ENCODE measurements around the gene TANGO6. TPM values are rescaled to one million over a fixed set of nuclear protein-coding genes. Genes with fewer than 3 reads are reported as not detected.

Gene TANGO6
- total and polyA plus RNA-seq, 2 donors from 2014 or later = 4.5 to 20.6 TPM

DNA sequence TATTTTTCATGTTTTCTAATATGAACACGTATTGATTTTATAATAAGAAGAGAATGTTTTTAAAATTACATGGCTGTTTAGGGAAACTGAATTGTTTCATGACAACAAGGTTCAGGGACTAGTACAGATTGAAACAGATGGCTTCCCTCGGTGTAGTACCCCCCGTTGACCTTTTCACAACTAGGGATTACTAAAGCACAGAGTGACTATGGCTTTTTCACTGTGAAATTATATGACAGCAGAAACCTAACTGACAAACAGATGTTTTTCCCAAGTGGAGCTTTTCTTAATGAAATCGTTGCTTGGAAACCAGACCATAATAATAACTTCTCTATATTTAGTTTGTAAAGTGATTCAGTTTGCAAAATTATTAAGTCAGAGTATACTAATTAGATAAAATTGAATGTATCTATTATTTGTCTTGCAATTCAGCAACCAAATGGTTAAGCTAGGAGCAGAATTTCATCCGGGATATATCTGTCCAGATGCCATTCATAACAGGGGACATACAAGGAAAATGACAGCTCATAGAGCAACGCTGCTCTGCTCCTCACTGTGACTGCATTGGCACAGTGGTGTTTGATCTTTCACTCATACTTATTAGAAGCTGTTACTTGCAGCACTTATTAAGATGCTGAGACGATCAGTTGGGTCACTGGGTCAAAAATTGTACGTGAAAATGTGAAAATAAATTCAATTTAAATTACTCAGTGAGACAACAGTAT, 111.7 kb downstream of the TANGO6 start:
- H3K4me3 ChIP-seq (ENCODE audit: low read length in 3 of 3) = no peak overlapping the region
- H3K4me1 ChIP-seq (ENCODE audit: control insufficient read depth in 2 of 3, insufficient read depth in 2 of 3, low read depth in 1 of 3, low read length in 3 of 3) = no peaks in the 10 kb centered on the region
- H3K9me3 ChIP-seq (ENCODE audit: control insufficient read depth in 2 of 3, insufficient read depth in 1 of 3, low read length in 3 of 3) = no peaks in the 10 kb centered on the region
- no peak for DNase-seq
- H3K9ac ChIP-seq (ENCODE audit: low read length in 3 of 3) = no peak overlapping the region
- TF ChIP-seq, protein P1, sequence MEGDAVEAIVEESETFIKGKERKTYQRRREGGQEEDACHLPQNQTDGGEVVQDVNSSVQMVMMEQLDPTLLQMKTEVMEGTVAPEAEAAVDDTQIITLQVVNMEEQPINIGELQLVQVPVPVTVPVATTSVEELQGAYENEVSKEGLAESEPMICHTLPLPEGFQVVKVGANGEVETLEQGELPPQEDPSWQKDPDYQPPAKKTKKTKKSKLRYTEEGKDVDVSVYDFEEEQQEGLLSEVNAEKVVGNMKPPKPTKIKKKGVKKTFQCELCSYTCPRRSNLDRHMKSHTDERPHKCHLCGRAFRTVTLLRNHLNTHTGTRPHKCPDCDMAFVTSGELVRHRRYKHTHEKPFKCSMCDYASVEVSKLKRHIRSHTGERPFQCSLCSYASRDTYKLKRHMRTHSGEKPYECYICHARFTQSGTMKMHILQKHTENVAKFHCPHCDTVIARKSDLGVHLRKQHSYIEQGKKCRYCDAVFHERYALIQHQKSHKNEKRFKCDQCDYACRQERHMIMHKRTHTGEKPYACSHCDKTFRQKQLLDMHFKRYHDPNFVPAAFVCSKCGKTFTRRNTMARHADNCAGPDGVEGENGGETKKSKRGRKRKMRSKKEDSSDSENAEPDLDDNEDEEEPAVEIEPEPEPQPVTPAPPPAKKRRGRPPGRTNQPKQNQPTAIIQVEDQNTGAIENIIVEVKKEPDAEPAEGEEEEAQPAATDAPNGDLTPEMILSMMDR (IDR thresholded peaks at IDR 0.05; ENCODE audit: borderline replicate concordance, extremely low read depth, insufficient read depth) = no peak
- intact Hi-C loops (cut with DNase I) = no loop called here
- no peak overlapping the region for H3K27ac ChIP-seq (ENCODE audit: low read depth in 2 of 2, low read length in 2 of 2)
- H3K36me3 ChIP-seq (ENCODE audit: control insufficient read depth in 2 of 3, insufficient read depth in 3 of 3, low read length in 3 of 3) = no peaks in the 10 kb centered on the region
- no peaks in the 10 kb centered on the region for H3K27me3 ChIP-seq (ENCODE audit: control insufficient read depth, insufficient read depth, low read length)
- no peak for FAIRE-seq

- DNase-seq (no peak), FAIRE-seq (no peak)
- Histone ChIP-seq H3K27ac (ENCODE audit: low read depth in 2 of 2, low read length in 2 of 2) (no peak overlapping the region), H3K9ac (ENCODE audit: low read length in 3 of 3) (no peak overlapping the region), H3K9me3 (ENCODE audit: control insufficient read depth in 2 of 3, insufficient read depth in 1 of 3, low read length in 3 of 3) (no peaks in the 10 kb centered on the region), H3K36me3 (ENCODE audit: control insufficient read depth in 2 of 3, insufficient read depth in 3 of 3, low read length in 3 of 3) (no peaks in the 10 kb centered on the region), H3K4me3 (ENCODE audit: low read length in 3 of 3) (no peak overlapping the region), H3K27me3 (ENCODE audit: control insufficient read depth, insufficient read depth, low read length) (no peaks in the 10 kb centered on the region), H3K4me1 (ENCODE audit: control insufficient read depth in 2 of 3, insufficient read depth in 2 of 3, low read depth in 1 of 3, low read length in 3 of 3) (no peaks in the 10 kb centered on the region)
- TF ChIP-seq, protein P1 (IDR thresholded peaks at IDR 0.05; ENCODE audit: borderline replicate concordance, extremely low read depth, insufficient read depth) = no peak
- intact Hi-C loops (cut with DNase I) = no loop called here
These were observed 117.6 kb downstream of the TANGO6 start for GRCh38 chr16:68960910-68961309.

GRCh38 chr16:68961778-68962402, 118.6 kb downstream of the TANGO6 start:
- no peak for DNase-seq
- Histone ChIP-seq H3K4me3 (ENCODE audit: low read length in 3 of 3) (no peak overlapping the region), H3K27me3 (ENCODE audit: control insufficient read depth, insufficient read depth, low read length) (no peaks in the 10 kb centered on the region), H3K9ac (ENCODE audit: low read length in 3 of 3) (no peak overlapping the region), H3K36me3 (ENCODE audit: control insufficient read depth in 2 of 3, insufficient read depth in 3 of 3, low read length in 3 of 3) (no peaks in the 10 kb centered on the region), H3K9me3 (ENCODE audit: control insufficient read depth in 2 of 3, insufficient read depth in 1 of 3, low read length in 3 of 3) (no peaks in the 10 kb centered on the region), H3K27ac (ENCODE audit: low read depth in 2 of 2, low read length in 2 of 2) (no peak overlapping the region), H3K4me1 (ENCODE audit: control insufficient read depth in 2 of 3, insufficient read depth in 2 of 3, low read depth in 1 of 3, low read length in 3 of 3) (no peaks in the 10 kb centered on the region)
- intact Hi-C loops (cut with DNase I) = no loop called here
- no peak for FAIRE-seq
- TF ChIP-seq, protein P1 (IDR thresholded peaks at IDR 0.05; ENCODE audit: borderline replicate concordance, extremely low read depth, insufficient read depth) = no peak
